ENCODE measurements around the gene CHD8. TPM values are rescaled to one million over a fixed set of nuclear protein-coding genes. Genes with fewer than 3 reads are reported as not detected.
"Not testable (repeated sequence)": the region's sequence is repeated elsewhere in the genome, so short reads cannot be mapped to it uniquely, and the experiment has no call there.

Gene CHD8
- 23.4 and 27.9 TPM in 2 replicates for total RNA-seq (2014; rRNA removed; shearing (Covaris generic))

DNA sequence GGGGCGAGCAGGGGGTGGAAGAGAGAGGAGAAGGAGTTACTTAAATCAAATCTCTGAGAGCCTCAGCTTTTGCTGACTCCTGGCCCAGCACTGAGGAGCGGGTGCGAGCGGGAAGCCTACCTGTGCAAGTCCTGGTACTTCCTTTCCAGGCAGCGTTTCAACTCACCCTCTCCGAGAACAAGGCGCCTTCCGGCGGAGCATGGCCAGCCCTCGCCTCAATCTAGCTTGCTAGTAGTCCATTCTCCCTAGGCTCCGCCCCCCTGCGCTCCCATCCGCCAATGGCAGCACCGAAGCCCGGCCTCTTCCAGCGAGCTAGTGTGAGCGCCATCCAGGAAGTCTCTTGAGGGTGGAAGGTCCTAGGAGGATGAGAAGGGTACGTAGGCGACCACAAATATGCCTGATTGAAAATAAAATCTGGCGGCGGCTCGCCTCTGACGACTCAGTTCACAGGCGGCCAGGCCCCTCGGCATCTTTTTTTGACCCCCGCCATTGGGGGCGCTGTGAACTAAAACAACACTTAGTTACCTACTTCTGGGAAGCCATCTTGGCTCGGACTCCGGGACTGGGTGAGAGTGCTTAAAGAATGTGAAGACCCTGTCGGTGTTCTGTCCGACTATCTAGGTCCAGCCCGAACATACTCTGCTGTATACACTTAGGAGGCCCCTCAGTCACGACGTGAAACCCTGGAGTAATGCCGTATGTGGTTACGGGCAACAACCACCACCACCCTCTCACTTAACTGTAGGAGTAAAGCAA lies at the start of gene CHD8:
Gene CHD8 (minus strand): TSS at position 212 of the 756 bp plus-strand sequence. CDS start 24,480 bp downstream, outside the sequence.
- DNase-seq (ENCODE audit: low spot score) = peak; percentile 97

GRCh38 chr14:21505012-21505553 lies 49.2 kb upstream of the CHD8 start:
- no peak for DNase-seq (ENCODE audit: low spot score)

DNA sequence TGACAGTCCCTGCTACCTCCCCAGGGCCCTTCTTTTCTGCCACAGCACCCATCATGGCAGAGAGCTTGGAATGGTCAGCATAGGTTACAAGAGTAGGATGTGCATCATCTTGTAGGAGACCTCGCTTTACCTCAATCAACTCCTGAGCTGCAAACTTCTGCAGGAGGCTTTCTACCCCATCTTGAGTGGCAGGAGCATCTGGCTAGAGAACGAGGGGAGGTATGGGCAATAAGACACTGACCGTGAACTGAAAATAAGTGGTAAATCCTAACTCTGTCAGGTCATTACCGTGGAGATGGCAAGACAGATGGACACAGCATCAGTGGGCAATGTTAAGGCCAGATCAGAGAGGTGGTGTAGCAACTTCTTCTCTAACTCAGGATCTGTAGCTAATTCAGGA lies 47.5 kb upstream of the CHD8 start:
- DNase-seq (ENCODE audit: low spot score) = no peak

- no peak for DNase-seq (ENCODE audit: low spot score)
These were observed 45.6 kb upstream of the CHD8 start for GRCh38 chr14:21501568-21501967.

DNA sequence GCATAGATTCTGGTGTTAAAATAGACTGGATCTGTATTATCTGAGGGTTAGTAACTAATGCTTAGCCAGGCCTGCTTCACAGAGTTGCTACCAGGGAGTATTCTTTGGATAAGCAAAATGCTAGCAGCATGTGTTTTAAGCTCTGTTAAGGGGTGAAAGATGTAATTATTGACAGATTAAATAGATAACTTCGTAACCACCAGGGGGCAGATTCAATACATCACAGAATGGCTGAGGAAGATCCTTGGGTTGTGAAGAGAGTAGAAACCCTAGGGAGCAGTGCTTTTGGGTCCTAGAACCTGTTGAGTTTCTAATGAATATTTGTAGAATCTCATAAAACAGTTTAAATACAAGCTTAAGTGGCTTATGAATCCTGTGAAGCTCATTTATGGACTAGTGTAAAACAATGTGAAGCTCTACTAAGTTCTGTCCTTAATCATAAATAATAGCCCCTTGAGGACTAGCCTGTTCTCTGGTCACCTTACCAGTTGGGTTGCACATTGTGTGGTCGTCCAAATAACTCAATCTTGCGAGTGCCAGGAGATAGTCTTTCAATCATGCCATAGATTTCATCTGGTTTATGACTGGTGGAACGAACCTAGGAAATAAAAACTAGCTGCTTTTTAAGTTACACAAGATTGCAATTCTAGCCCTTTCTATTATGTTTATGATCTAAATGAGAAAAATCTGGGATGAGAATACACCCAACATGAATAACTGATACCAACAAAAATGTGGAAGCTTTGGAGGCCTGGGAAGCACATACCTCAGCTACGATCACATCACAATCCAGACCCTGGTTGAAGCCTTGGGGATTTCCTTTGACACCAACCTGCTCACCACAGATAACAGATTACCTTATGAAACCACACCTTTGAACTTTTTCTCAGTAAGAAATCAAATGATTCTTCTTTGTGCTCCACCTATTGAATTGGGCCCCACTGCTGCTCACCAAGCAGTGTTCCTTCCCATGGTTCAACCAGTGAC lies 42.9 kb upstream of the CHD8 start:
- no peak for DNase-seq (ENCODE audit: low spot score)

DNA sequence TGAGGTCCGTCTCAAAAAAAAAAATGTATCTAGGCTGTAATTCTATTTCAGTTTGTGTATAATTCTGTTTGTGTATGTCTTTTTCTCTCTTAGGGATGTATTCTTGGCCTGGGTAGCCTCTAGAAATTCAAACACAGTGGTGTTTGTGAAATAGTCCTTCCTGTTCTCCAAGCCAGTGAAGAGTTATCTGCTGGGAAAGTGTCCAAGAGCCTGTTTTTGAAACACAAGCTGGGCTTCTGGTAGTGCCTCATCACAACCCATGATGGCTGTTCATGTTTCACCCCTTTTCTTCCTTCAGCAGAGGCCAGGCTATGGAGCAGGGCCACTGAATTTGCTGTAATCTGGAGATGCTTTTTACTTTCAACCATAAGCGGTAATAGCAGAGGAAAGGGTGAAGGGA lies 40.5 kb upstream of the CHD8 start:
- no peak for DNase-seq (ENCODE audit: low spot score)

DNA sequence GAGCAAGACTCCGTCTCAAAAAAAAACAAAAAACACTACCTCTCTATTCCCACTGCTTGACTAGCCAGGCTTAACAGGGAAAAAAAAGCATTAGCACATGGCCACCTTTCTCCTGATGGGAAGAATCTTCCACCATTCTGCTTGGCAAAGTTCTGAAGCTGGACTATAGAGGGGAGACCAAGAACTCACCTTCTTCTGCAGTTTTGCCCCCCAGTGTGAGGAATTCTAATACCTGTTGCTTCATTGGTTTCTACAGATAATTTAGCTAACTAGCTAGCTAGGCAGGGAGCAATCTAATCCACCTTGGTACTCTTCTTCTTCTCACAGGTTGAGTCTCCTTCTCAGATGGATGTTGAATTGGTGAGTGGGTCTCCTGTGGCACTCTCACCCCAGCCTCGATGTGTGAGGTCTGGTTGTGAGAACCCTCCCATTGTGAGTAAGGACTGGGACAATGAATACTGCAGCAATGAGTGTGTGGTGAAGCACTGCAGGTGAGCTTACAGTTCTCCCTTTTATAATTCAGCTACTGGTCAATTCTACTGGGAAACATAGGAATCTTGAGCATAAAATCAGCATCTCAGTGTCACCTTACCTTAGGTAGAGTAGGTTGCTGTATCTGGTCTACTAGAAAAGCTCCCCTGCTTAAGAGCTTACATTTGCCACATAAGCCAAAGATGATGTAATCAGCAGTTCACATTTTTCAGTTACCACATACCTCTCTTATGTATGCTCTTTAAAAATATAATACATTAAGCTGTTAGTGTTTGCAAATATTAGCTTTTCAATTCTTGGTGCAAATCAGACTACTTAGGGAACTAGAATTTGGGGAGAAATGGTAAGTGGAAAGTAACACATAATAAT lies 39.2 kb upstream of the CHD8 start:
- no peak for DNase-seq (ENCODE audit: low spot score)

DNA sequence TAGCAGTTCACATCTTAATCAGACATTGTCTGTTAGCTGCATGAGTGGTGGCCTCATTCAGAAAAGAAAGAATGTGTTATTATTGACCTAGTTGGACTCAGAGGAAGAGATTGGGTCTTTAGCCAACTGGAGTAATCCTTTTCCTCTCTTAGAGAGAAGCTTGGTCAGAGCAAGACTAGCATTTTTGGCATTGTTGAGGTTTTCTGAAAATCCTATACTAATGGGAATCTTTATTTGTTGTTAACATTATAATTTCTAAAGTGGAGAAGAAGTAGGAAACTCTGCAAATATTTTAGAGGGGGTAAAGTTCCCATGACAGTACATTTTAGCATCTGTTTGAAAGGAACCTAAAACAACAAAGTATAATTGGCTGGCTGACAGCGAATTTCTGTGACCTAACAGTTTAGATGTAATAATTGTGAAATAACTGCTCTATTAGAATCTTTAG lies 30.7 kb upstream of the CHD8 start:
- DNase-seq (ENCODE audit: low spot score) = no peak

GRCh38 chr14:21476925-21477681 lies 21.2 kb upstream of the CHD8 start, which contains the start of the genes RAB2B and TOX4:
Gene RAB2B (minus strand): TSS chr14:21476959. CDS start chr14:21476872, 87 bp downstream.
Gene TOX4 (plus strand): TSS chr14:21477195. CDS start chr14:21477279, 84 bp downstream.
- peak; percentile 94 for DNase-seq (ENCODE audit: low spot score)

GRCh38 chr14:21476523-21476924 lies 20.6 kb upstream of the CHD8 start:
- no peak for DNase-seq (ENCODE audit: low spot score)

DNA sequence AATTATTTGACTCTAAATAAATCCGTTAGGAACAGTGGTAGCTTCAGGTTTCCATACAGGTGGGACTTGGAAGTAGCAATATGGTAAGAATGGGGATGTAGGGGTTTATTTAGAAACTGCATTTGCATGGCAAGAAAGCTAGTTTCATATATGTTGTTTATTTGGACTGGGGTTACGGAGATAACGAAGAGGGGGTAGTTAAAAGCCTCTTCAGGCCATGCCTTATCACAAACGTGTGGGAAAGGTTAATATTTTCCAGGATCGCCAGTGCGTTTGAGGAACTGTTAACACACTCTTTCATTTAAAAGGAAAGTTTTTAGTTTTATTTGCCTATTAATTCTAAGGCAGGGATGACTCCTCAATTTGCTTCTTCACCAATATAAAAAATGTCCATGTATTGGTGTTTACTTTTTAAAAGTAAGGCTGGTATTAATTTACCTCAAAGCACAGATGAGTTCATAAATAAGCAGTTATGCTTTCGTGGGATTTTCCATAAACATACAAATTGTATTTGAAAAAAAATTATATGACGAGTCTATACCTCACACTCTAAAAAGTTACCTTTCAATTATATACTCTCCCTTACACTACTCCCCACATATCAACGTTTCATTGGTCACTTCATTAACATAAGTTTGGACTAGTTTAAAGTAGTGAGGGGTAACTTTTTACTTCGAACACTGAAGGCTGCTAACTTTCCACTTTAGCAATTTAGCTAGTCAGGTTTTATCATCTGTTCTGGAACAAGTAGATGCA lies 20.0 kb upstream of the CHD8 start:
- DNase-seq (ENCODE audit: low spot score) = no peak

DNA sequence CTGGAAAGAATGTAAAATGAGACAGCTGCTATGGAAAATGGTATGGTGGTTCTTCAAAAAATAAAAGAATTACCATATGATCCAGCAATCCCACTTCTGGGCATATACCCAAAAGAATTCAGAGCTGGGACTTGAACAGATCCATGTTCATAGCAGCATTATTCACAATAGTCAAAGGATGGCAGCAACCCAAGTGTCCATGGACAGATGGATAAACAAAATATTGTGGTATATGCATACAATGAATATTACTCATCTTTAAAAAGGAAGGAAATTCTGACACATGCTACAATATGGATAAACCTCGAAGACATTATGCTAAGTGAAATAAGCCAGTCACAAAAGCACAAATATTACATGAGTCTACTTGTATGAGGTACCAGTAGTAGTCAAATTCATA lies 11.7 kb upstream of the CHD8 start:
- no peak for DNase-seq (ENCODE audit: low spot score)

DNA sequence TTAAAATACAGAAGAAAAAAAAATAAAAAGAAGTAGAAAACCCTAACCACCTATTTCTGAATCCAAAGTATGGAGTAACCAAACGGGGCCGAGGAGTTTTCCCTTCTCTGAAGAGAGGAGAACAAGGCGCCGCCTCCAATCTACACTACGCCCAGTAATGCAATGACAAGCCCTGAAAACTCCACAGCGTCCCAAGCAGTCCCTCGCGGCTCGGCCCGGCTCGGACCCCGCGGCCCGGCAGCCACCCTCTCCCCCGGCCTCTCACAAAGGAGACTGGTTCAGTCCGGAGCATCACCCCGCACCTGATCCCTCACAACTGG lies 371 bp downstream of the CHD8 start:
- DNase-seq (ENCODE audit: low spot score) = no peak

GRCh38 chr14:21454843-21455544 lies 929 bp downstream of the CHD8 start:
- DNase-seq (ENCODE audit: low spot score) = no peak

GRCh38 chr14:21449899-21450216 lies 6.1 kb downstream of the CHD8 start:
- DNase-seq (ENCODE audit: low spot score) = no peak

GRCh38 chr14:21442657-21443056 lies 13.3 kb downstream of the CHD8 start:
- DNase-seq (ENCODE audit: low spot score) = not testable (repeated sequence)

- no peak for DNase-seq (ENCODE audit: low spot score)
These were observed 15.1 kb downstream of the CHD8 start for GRCh38 chr14:21440859-21441258.

- DNase-seq (ENCODE audit: low spot score) = peak; percentile 93
These were observed 18.6 kb downstream of the CHD8 start for GRCh38 chr14:21437063-21437901.

All from A172 (cell line).